GM12873 (cell line): ENCODE results near the gene MPL.

Experiments used
- CTCF ChIP-seq: IDR thresholded peaks from 2 replicates; pipeline ENCODE4 v1.5.1; 2012; ENCODE audit warnings: low read depth, mild to moderate bottlenecking, moderate library complexity, low read length, control low read depth; ENCODE audit not compliant: insufficient read depth; ENCODE audit errors: missing control alignments

Gene MPL

DNA sequence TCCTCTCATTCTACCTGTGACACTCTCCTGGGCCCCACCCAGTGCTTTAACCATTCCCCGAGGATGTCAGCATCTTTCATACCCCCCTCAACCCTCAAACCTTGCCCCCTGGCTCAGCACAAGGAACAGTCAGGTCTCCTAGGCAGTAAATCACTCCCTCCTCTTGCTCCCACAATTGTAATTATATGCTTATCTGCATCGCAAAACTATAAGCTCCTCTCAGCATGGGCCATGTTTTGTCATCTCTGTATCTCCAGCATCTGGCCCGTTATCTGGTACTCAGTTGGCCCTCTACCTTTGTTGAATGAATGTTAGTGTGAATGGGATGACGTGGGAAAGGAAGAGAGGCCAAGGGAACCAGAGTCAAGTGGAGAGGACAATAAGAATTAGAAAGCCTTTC is 32.9 kb downstream of the MPL start:
- no peak for TF ChIP-seq CTCF

DNA sequence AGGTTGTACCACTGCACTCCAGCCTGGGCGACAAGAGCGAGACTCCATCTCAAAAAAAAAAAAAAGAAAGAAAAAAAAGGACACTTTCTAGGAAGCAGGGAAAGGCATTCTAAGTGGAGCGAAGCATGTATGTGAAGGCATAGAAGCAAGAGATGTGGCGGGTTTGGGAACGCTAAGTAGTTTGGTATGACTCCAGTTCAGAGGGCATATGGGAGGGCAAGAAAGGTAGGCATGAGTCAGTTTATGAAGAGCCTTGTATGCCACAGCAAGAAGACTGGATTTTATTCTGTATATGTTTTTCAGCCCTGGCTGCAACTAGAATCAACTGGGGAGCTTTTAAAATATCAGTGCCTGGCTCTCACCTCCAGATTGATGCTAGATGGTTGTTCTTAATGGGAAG is 34.6 kb downstream of the MPL start:
- no peak for TF ChIP-seq CTCF

GRCh38 chr1:43373066-43373940 is 35.7 kb downstream of the MPL start:
- TF ChIP-seq CTCF, result no peak

- TF ChIP-seq CTCF, result no peak
Measured at GRCh38 chr1:43376723-43377235, 39.2 kb downstream of the MPL start.

- TF ChIP-seq CTCF, result no peak
Measured at GRCh38 chr1:43377831-43378230, 40.2 kb downstream of the MPL start.

DNA sequence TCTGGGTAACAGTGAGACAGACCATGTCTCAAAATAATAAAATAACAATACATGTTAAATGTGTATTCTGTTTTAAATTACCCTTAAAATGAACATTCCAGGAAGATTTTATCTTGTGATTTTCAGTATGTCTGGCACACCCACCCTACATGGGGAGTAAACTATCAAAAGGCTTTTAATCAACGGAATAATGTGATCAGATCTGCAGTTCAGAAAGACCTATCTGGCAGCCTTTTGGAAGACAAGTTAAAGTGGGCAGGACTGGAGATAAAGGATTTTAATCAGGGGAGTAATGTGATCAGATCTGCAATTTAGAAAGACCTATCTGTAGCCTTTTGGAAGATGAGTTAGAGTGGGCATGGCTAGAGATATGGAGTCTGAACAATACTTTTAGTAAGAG is 41.9 kb downstream of the MPL start:
- TF ChIP-seq CTCF, result no peak

DNA sequence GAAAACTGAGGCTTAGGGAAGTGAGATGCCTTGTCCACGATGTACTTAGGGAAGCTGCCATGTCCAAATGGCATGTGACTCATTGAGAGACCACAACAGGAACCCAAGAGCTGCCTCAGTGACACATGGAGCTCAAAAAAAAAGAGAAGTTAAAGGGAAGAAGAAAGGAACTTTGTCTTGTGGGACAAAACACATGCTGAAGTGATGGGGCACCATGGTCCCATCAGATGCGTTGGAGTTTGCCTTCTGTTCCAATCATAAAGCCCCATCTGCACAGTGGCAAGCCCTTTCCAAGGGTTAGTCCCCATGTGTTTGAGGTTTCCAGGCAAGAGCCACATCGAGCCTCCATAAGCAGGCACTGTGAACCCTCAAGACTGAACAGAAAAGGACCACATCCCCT is 44.0 kb downstream of the MPL start:
- no peak for TF ChIP-seq CTCF
